CD14-positive monocyte (primary cell): Measurements from ENCODE around the gene DPP6. TPM values are rescaled to one million over a fixed set of nuclear protein-coding genes. Genes with fewer than 3 reads are reported as not detected.
A peak's percentile ranks its signal among the peaks of the same experiment; 100 is the strongest.

Source experiments
- DNase-seq, 3 donors: peaks; one replicate each; pipeline ENCODE4 v3.0.0-alpha.2; 2011 to 2022
- H2AFZ ChIP-seq: 2 replicates; pipeline ENCODE4 v1.6.0; 2012; ENCODE audit warnings: mild to moderate bottlenecking, low read depth, low read length, inconsistent platforms; ENCODE audit not compliant: insufficient read depth, poor library complexity, severe bottlenecking
- H3K27ac ChIP-seq, 2 donors: 1 replicate in 1 of 2; 2 replicates in 1 of 2; pipeline ENCODE4 v1.5.1; 2012 to 2013; ENCODE audit warnings: low read length in 2 of 2, control low read depth in 1 of 2, inconsistent platforms in 1 of 2, low read depth in 1 of 2, mild to moderate bottlenecking in 1 of 2
- H3K27me3 ChIP-seq, 2 donors: one replicate each; pipeline versions ENCODE4 v1.6.0 to v1.6.1; 2011 to 2013; ENCODE audit warnings: low read length in 2 of 2; ENCODE audit not compliant: control insufficient read depth in 2 of 2, insufficient read depth in 2 of 2
- H3K36me3 ChIP-seq, 2 donors: replicated peaks in 1 of 2; 1 replicate in 1 of 2; 2 replicates in 1 of 2; pipeline versions ENCODE4 v1.5.1 to v1.6.1; 2012 to 2013; ENCODE audit warnings: low read length in 2 of 2, control low read depth in 1 of 2, inconsistent platforms in 1 of 2, mild to moderate bottlenecking in 1 of 2; ENCODE audit not compliant: insufficient read depth in 2 of 2, control insufficient read depth in 1 of 2
- H3K4me1 ChIP-seq, 2 donors: 1 replicate in 1 of 2; 2 replicates in 1 of 2; pipeline versions ENCODE4 v1.5.1 to v1.6.1; 2012 to 2013; ENCODE audit warnings: low read length in 2 of 2, control low read depth in 1 of 2, inconsistent platforms in 1 of 2, mild to moderate bottlenecking in 1 of 2, moderate library complexity in 1 of 2; ENCODE audit not compliant: insufficient read depth in 2 of 2, control insufficient read depth in 1 of 2
- H3K4me2 ChIP-seq: replicated peaks from 2 replicates; pipeline ENCODE3; 2012; ENCODE audit warnings: low read length, moderate library complexity, mild to moderate bottlenecking; ENCODE audit not compliant: poor library complexity, severe bottlenecking; ENCODE audit errors: extremely low read depth
- H3K4me3 ChIP-seq, 3 experiments: fragments of 200-600 bp in 1 of 3; sonication (generic) in 1 of 3; replicated peaks in 1 of 3; 1 replicate in 2 of 3; 2 replicates in 1 of 3; pipeline ENCODE4 v1.5.1; 2011 to 2013; ENCODE audit warnings: low read length in 3 of 3, mild to moderate bottlenecking in 3 of 3, control low read depth in 2 of 3, low read depth in 2 of 3, inconsistent platforms in 1 of 3, moderate library complexity in 1 of 3
- H3K79me2 ChIP-seq: 2 replicates; pipeline ENCODE4 v1.6.0; 2012; ENCODE audit warnings: mild to moderate bottlenecking, control low read depth, inconsistent platforms, low read length, moderate library complexity; ENCODE audit not compliant: insufficient read depth
- H3K9ac ChIP-seq: 2 replicates; pipeline ENCODE4 v1.6.0; 2017; ENCODE audit warnings: low read length, mild to moderate bottlenecking; ENCODE audit not compliant: insufficient read depth, poor library complexity, severe bottlenecking
- H3K9me3 ChIP-seq, 2 donors: replicated peaks in 1 of 2; 1 replicate in 1 of 2; 2 replicates in 1 of 2; pipeline versions ENCODE4 v1.5.1 to v1.6.1; 2012 to 2013; ENCODE audit warnings: low read length in 2 of 2, control low read depth in 1 of 2; ENCODE audit not compliant: control insufficient read depth in 1 of 2, insufficient read depth in 1 of 2
- H4K20me1 ChIP-seq: 2 replicates; pipeline ENCODE4 v1.6.0; 2012; ENCODE audit warnings: mild to moderate bottlenecking, low read length, control low read depth, moderate library complexity; ENCODE audit not compliant: insufficient read depth
- H3K27ac Mint-ChIP-seq, 7 donors: one replicate each; pipeline ENCODE4 v1.8.0; 2020; ENCODE audit warnings: mild to moderate bottlenecking in 7 of 7, mixed read lengths in 7 of 7, moderate library complexity in 6 of 7, inconsistent platforms in 2 of 7
- H3K27me3 Mint-ChIP-seq, 3 donors: one replicate each; pipeline ENCODE4 v1.8.0; 2021 to 2022; ENCODE audit warnings: low read depth in 3 of 3, mild to moderate bottlenecking in 3 of 3, mixed read lengths in 3 of 3, moderate library complexity in 3 of 3, inconsistent platforms in 1 of 3
- H3K36me3 Mint-ChIP-seq, 2 donors: one replicate each; pipeline ENCODE4 v1.8.0; 2020; ENCODE audit warnings: mixed read lengths in 2 of 2, inconsistent platforms in 1 of 2, mild to moderate bottlenecking in 1 of 2
- H3K4me1 Mint-ChIP-seq: one replicate; pipeline ENCODE4 v1.8.0; 2020; ENCODE audit warnings: mild to moderate bottlenecking, mixed read lengths
- H3K4me3 Mint-ChIP-seq, 2 donors: one replicate each; pipeline ENCODE4 v1.8.0; 2020; ENCODE audit warnings: mild to moderate bottlenecking in 2 of 2, mixed read lengths in 2 of 2, moderate library complexity in 1 of 2
- H3K9me3 Mint-ChIP-seq, 7 donors: one replicate each; pipeline ENCODE4 v1.8.0; 2020 to 2022; ENCODE audit warnings: mixed read lengths in 7 of 7, mild to moderate bottlenecking in 6 of 7, moderate library complexity in 6 of 7, inconsistent platforms in 2 of 7
- CTCF ChIP-seq: fragments of 200-600 bp; IDR thresholded peaks from one replicate; pipeline ENCODE4 v1.8.0; 2022; ENCODE audit warnings: antibody characterized with exemption, mild to moderate bottlenecking
- WGBS: methylation state at CpG from one replicate; pipeline ENCODE4 v1.1.5; 2013; ENCODE audit warnings: missing lambda C conversion rate; ENCODE audit not compliant: insufficient coverage; 5-methylcytosine and 5-hydroxymethylcytosine counted together
- intact Hi-C, 2 donors: fragments of 100-400 bp; cut with micrococcal nuclease; formaldehyde crosslinking; loops; one replicate each; pipeline versions ENCODE4 v1.15.0 to v1.15.1; 2023
- polyA plus RNA-seq, 3 donors: library from polyadenylated mRNA; depleted of rRNA in 1 of 3; unstranded in 2 of 3; stranded (reverse) in 1 of 3; fragments of 300-500 nt in 2 of 3; fragments of >200 nt in 1 of 3; fragmentation: Illumina TruSeq in 2 of 3; gene quantifications; 1 replicate in 2 of 3; 2 replicates in 1 of 3; pipeline ENCODE4 v1.2.3, GENCODE V29; 2012 to 2021

The DPP6 gene
- polyA plus RNA-seq, 3 donors, result not detected

DNA sequence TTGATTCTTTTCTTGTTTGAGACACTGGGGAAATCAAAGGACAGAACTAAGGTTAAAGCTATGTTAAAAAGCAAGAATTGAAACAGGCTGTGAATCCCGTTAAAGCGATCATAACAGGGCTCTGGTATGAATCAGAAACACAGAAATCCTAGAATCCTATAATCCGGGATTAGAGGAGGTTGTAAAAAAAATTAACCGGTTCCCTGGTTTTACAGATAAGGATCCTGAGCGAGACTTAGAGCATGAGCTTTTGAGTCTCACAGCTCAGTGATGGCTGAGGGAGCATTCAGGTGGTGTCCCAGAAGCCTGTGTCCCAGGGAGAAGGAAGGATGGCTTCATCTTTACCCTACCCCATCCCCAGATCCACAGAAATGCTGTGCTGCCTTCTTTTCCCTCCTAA, 489.4 kb downstream of the DPP6 start:
- no peak overlapping the region for H3K4me3 ChIP-seq
- H3K9ac ChIP-seq, result no peak overlapping the region
- Mint-ChIP-seq H3K36me3 (no peaks in the 10 kb centered on the region), H3K4me3 (no peak overlapping the region), H3K4me1 (no peaks in the 10 kb centered on the region), H3K27ac (no peak overlapping the region), H3K9me3 (peaks cover 0 to 10% (median 5%) of the 10 kb centered on the region in 7 donors), H3K27me3 (peaks cover 0 to 3% (median 3%) of the 10 kb centered on the region in 3 donors)
- no peak overlapping the region for H2AFZ ChIP-seq
- no peak for DNase-seq
- H3K79me2 ChIP-seq, result no peaks in the 10 kb centered on the region
- peaks cover 0 to 6% of the 10 kb centered on the region in 2 donors for H3K9me3 ChIP-seq
- H3K27me3 ChIP-seq, result no peaks in the 10 kb centered on the region
- no peaks in the 10 kb centered on the region for H3K4me1 ChIP-seq
- intact Hi-C loops, result no loop called here
- no peak overlapping the region for H3K27ac ChIP-seq
- TF ChIP-seq CTCF, result no peak
- no peaks in the 10 kb centered on the region for H3K36me3 ChIP-seq
- H3K4me2 ChIP-seq, result no peak overlapping the region
- no peaks in the 10 kb centered on the region for H4K20me1 ChIP-seq
- WGBS, result 77% methylated on average over 3 of the region's 5 CpGs

- no peak overlapping the region for H3K4me3 ChIP-seq
- H3K79me2 ChIP-seq, result no peaks in the 10 kb centered on the region
- intact Hi-C loops, result no loop called here
- Mint-ChIP-seq H3K27me3 (peaks cover 0 to 3% (median 0%) of the 10 kb centered on the region in 3 donors), H3K4me3 (no peak overlapping the region), H3K9me3 (peaks cover 0 to 17% (median 9%) of the 10 kb centered on the region in 7 donors), H3K36me3 (no peaks in the 10 kb centered on the region), H3K27ac (peak overlapping the region in 1 of 7 donors; percentile 44), H3K4me1 (no peaks in the 10 kb centered on the region)
- TF ChIP-seq CTCF, result no peak
- no peak overlapping the region for H3K9ac ChIP-seq
- no peak for DNase-seq
- no peak overlapping the region for H2AFZ ChIP-seq
- no peaks in the 10 kb centered on the region for H3K36me3 ChIP-seq
- no peaks in the 10 kb centered on the region for H3K4me1 ChIP-seq
- 71% methylated on average over 8 of the region's 9 CpGs for WGBS
- no peaks in the 10 kb centered on the region for H3K27me3 ChIP-seq
- no peak overlapping the region for H3K27ac ChIP-seq
- H3K9me3 ChIP-seq, result peaks cover 16% of the 10 kb centered on the region in 2 donors
- no peaks in the 10 kb centered on the region for H4K20me1 ChIP-seq
- no peak overlapping the region for H3K4me2 ChIP-seq
These were observed 494.9 kb downstream of the DPP6 start for GRCh38 chr7:154546946-154547587.
